Measurements from ENCODE around the gene FAHD2A. TPM values are rescaled to one million over a fixed set of nuclear protein-coding genes. Genes with fewer than 3 reads are reported as not detected.
"Not testable (repeated sequence)": the region's sequence is repeated elsewhere in the genome, so short reads cannot be mapped to it uniquely, and the experiment has no call there.

Gene FAHD2A, protein sequence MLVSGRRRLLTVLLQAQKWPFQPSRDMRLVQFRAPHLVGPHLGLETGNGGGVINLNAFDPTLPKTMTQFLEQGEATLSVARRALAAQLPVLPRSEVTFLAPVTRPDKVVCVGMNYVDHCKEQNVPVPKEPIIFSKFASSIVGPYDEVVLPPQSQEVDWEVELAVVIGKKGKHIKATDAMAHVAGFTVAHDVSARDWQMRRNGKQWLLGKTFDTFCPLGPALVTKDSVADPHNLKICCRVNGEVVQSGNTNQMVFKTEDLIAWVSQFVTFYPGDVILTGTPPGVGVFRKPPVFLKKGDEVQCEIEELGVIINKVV
- 13.4 and 28.5 TPM in 2 replicates for total RNA-seq (2014; rRNA removed; shearing (Covaris generic))

DNA sequence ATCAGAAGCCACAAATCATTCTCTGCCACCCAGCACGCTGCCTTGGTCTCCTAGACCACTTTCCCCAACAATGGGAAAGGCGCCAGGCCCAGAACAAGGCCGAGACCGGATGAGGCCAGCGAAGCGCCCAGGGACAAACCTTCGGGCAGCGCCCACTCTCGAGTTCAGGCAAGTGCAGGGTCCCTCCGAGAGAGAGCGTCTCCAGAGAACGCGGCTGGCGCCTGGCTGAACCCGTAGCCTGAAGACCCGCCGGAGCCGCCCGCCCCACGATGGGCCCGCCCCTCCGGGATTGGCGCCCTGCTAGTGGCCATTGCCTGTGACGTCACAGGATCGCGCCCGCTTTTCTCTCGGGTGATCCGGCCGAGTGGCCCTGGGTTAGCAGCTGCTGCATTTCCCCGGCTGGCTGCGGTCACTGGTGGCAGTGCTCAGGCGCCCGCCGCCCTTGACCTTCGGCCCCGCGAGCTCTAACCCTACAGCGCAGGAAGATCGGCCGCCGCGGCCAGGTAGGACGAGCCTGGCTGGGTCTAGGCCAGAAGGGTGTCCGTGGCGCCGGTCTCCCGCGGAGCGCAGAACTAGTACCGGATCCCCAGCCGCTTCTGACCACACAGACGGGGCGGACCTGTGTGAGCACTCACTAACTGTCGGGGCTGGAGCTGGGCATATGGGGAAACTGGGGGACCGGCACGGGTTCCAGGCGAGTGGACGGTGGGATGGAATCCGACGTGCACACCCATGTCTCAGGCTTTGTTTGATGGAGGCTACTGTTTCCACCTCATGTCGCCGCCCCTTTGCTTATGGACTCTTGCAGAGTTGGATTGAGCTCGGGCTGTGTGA lies at the start of gene FAHD2A:
TSS of gene FAHD2A (plus strand) at position 339 of the 834 bp plus-strand sequence. CDS start 2,851 bp downstream, outside the sequence.
- peak; percentile 94 for DNase-seq (ENCODE audit: low read depth)

- DNase-seq (ENCODE audit: low read depth), result no peak
Measured at GRCh38 chr2:95353055-95353575, 49.4 kb upstream of the FAHD2A start.

DNA sequence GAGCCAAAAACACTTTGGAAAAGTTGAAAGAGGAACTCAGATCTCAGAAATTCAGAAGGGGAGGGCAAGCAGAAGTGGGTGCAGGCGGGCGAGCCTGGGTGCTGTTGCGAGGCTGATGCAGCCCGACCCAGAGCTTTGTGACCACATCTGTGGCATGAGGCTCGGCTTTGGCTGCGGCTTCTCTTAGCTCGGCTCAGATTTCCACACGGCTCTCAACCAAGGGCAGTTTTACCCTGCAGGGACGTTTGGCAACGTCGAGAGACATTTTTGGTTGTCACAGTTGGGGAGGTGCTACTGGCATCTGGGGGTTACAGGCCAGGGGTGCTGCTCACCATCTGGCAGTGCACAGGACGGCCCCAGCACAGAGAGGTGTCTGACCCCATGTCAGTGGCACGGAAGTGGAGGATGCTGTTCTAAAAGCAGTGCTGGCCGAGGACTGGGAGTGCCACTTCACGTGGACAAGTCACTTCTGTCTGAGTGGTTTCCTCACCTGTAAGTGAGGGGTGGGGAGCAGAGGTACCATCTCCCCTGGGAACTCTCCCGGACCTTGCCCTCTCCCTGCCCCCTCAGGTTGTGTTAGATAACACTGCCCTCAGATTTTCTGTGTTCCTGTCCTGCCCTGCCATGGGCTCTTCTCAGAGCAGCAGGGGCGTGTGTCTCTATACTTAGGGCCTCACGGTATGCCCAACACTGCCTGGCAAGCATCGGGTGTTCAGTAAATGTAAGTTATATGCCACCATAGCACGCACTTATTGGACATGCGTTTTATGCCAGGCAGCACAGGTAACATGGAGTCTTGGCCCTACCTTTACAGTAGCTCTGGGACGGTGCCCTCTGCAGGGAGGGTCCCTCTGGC lies 48.7 kb upstream of the FAHD2A start:
- DNase-seq (ENCODE audit: low read depth), result no peak

- no peak for DNase-seq (ENCODE audit: low read depth)
Measured at GRCh38 chr2:95354469-95354901, 48.0 kb upstream of the FAHD2A start.

DNA sequence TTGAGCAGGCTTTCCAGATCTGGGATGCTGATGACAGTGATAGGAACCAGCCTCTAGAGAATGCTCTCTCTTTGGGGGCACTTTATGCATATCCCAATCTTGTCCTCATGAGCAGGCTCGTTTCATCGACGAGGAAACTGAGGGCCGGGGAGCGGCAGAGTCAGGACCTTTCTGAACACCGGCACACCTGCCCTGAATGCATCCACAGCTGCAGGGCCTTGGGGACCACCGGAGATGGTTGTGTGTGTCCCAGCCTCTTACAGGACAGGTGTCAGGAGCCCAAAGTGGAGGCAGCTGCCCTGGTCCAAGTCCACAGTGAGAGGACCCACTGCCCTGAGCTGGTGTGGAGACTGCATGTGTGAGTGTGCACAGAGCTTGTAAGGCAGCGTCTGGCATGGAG lies 47.6 kb upstream of the FAHD2A start:
- no peak for DNase-seq (ENCODE audit: low read depth)

DNA sequence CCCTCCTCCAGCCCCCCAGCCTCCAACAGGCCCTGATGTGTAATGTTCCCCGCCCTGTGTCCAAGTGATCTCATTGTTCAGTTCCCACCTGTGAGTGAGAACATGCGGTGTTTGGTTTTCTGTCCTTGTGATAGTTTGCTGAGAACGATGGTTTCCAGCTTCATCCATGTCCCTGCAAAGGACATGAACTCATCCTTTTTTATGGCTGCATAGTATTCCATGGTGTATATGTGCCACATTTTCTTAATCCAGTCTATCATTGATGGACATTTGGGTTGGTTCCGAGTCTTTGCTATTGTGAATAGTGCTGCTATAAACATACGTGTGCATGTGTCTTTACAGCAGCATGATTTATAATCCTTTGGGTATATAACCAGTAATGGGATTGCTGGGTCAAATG lies 47.0 kb upstream of the FAHD2A start:
- DNase-seq (ENCODE audit: low read depth), result not testable (repeated sequence)

GRCh38 chr2:95356821-95357700 lies 45.4 kb upstream of the FAHD2A start:
- no peak for DNase-seq (ENCODE audit: low read depth)

- no peak for DNase-seq (ENCODE audit: low read depth)
Measured at GRCh38 chr2:95357717-95358280, 44.7 kb upstream of the FAHD2A start.

GRCh38 chr2:95359031-95359430 lies 43.5 kb upstream of the FAHD2A start:
- DNase-seq (ENCODE audit: low read depth), result peak; percentile 73

DNA sequence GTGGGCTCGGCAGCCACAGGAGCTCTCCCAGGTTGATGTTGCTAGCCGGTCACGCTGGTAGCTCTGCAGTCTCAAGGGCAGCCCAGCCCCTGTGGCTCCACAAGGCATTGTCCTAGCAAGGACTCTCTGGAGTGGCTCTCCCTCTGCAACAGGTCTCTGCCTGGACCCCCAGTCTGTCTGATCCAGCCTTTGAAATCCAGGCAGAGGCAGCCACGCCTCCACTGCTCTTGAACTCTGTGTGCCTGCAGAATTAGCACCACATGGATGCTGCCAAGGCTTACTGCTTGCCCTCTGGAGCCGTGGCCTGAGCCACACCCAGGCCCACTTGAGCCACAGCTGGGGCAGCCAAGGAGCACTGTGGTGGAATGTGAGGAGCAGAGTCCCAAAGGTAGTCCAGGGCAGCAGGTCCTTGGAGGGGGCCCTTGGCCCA lies 43.0 kb upstream of the FAHD2A start:
- no peak for DNase-seq (ENCODE audit: low read depth)

- DNase-seq (ENCODE audit: low read depth), result no peak
Measured at GRCh38 chr2:95361216-95361980, 41.1 kb upstream of the FAHD2A start.

GRCh38 chr2:95362486-95362885 lies 40.0 kb upstream of the FAHD2A start:
- no peak for DNase-seq (ENCODE audit: low read depth)

DNA sequence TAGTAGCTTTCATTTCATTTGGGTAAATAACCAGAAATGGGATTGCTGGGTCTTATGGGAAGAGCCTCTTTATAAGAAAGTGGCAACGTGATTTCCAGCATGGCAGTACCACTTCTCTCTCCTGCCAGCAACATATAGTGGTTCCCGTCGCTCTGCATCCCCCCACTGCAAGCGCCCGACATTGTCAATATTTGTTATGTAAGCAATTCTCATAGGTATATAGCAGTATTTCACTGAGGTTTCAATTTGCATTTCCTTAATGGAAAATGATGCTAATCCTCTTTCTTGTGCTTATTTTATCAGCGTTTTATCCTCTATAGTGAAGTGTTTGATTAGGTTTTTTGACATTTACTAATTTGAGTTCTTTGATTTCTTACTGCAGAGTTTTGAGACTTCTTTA lies 36.0 kb upstream of the FAHD2A start:
- no peak for DNase-seq (ENCODE audit: low read depth)

GRCh38 chr2:95372216-95372829 lies 30.2 kb upstream of the FAHD2A start:
- DNase-seq (ENCODE audit: low read depth), result no peak

GRCh38 chr2:95372845-95373244 lies 29.7 kb upstream of the FAHD2A start:
- no peak for DNase-seq (ENCODE audit: low read depth)

DNA sequence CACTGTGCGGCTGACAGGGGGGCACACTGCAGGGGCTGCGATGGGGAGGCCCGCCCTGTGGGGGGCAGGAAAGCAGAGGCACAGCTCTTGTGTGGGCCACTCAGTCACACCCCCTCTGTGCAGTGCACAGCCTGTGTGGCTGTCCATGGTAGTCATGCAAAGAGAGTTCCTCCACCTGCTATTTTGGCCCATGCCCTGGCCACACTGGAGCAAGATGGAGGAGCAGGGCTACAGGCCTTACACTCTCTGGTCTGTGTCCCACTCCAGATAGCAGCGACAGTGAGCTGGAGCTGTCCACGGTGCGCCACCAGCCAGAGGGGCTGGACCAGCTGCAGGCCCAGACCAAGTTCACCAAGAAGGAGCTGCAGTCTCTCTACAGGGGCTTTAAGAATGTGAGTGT lies 28.5 kb upstream of the FAHD2A start:
- DNase-seq (ENCODE audit: low read depth), result no peak

- no peak for DNase-seq (ENCODE audit: low read depth)
Measured at GRCh38 chr2:95374451-95374920, 28.0 kb upstream of the FAHD2A start.

GRCh38 chr2:95374921-95375471 lies 27.5 kb upstream of the FAHD2A start:
- no peak for DNase-seq (ENCODE audit: low read depth)
